Retinal pigment epithelial cell (primary cell): ENCODE data around the gene SIGLEC5.

ENCODE experiments used
- DNase-seq: peaks from one replicate; pipeline ENCODE4 v3.0.0-alpha.2; 2010; ENCODE audit warnings: low read depth
- H3K4me3 ChIP-seq: 2 replicates; pipeline ENCODE4 v1.5.1; 2011; ENCODE audit warnings: mild to moderate bottlenecking, low read length, control low read depth, moderate library complexity
- TF ChIP-seq, protein P1 (sequence below): conservative IDR thresholded peaks from 2 replicates; pipeline ENCODE4 v1.5.1; 2011; ENCODE audit warnings: low read depth, low read length, control low read depth, inconsistent platforms

The SIGLEC5 gene

DNA sequence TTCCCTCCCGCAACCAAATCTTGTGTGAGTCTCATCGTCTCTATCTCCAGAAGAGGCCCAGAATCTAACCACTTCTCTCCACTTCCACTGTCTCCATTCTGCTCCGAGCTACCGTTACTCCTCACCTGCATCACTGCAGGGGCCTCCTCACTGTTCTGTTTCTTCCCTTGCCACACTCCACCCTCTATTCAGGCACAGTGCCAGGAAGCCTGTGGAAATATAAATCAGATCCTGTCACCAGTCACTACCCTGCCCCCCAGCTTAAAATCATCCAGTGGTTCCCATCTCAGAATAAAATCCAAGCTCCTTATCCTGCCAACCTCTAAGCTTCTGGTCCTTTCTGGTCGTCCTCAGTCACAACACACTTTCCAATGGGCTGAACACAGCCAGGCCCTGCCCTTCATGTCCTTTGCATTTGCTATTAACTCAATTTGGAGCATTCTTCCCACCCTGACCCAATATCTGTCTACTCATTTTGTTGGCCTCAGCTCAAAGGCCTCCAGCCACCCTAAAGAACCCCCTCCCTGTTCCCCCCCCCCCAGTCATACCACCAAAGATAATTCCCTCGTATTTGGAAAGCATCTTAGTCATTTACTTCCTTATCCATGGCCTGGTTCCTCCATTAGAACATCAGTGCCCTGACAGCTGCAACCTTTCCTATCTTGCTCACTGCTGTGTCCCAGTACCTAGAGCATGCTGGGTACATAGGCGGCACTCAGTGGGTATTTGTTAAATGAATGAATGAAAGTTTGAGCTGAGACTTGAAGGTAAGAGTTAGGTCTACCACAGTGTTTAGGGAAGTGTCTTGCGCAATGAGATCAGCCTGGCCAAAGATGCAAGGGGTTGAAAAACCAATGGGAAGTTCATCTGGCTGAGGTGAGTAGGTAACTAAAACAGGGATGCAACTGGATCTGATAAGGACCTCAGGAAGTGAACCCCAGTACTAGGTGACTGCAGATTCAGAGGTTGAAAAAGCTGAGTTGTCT lies 34.7 kb downstream of the SIGLEC5 start:
- peak overlapping the region; percentile 58 for H3K4me3 ChIP-seq
- TF ChIP-seq, protein P1, sequence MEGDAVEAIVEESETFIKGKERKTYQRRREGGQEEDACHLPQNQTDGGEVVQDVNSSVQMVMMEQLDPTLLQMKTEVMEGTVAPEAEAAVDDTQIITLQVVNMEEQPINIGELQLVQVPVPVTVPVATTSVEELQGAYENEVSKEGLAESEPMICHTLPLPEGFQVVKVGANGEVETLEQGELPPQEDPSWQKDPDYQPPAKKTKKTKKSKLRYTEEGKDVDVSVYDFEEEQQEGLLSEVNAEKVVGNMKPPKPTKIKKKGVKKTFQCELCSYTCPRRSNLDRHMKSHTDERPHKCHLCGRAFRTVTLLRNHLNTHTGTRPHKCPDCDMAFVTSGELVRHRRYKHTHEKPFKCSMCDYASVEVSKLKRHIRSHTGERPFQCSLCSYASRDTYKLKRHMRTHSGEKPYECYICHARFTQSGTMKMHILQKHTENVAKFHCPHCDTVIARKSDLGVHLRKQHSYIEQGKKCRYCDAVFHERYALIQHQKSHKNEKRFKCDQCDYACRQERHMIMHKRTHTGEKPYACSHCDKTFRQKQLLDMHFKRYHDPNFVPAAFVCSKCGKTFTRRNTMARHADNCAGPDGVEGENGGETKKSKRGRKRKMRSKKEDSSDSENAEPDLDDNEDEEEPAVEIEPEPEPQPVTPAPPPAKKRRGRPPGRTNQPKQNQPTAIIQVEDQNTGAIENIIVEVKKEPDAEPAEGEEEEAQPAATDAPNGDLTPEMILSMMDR: no peak
- DNase-seq: no peak

DNA sequence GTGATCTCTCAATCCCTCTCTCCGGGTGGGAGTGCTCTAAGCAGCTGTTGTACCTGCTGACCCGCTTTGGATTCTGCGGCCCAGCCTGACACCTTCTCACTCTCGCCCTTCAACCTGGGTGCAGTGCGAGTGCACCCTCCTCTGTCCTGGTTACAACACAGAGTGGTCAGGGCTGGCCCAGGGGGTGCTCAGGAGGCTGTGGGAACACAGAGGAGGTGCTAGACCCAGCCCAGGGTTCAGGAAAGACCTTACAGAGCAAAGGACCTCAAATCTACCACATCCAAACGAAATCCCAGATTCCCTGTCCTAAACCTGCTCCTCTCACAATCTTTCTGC lies 35.5 kb downstream of the SIGLEC5 start:
- DNase-seq: no peak
- TF ChIP-seq, protein P1: no peak
- peak overlapping the region; percentile 58 for H3K4me3 ChIP-seq

DNA sequence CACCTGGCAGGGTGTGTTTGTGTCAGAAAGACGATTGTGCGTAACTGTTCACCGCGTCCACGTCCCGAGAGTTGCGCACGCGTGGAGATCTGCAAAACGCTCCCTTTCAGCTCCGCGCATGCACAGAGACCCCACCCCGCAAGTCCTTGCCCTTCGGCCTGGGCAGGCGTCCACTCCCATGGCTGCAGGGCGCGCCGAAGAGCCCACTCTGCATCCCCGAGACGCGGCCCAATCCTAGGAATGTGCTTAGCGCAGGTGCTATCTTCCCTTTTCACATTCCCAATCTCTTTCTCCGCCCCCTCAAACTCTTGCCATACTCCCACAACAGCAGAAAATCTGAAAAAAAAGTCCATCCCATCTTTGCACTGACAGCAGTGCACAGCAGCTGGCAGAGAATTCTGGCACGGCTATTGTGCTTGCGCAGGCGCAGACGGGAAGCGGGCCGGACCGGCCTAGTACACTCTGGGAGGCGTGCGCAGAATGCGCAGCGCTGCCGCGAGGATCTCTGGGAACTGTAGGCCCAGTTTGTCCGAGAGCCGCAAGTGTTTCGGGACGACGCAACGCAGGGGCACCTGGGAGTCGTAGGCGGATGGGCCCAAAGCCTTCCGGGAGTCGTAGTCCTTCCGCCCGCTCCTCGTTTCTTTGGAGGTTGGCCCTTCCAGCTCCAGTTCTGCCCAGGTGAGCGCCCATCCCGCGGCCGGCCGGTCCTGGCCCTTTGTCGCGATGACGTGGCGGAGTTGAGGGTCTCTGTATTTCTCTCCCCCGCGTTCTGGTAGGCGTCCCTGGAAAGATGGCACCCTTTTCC lies 36.0 kb downstream of the SIGLEC5 start:
- peak overlapping the region; percentile 58 for H3K4me3 ChIP-seq
- TF ChIP-seq, protein P1: no peak
- DNase-seq: peak; percentile 87

DNA sequence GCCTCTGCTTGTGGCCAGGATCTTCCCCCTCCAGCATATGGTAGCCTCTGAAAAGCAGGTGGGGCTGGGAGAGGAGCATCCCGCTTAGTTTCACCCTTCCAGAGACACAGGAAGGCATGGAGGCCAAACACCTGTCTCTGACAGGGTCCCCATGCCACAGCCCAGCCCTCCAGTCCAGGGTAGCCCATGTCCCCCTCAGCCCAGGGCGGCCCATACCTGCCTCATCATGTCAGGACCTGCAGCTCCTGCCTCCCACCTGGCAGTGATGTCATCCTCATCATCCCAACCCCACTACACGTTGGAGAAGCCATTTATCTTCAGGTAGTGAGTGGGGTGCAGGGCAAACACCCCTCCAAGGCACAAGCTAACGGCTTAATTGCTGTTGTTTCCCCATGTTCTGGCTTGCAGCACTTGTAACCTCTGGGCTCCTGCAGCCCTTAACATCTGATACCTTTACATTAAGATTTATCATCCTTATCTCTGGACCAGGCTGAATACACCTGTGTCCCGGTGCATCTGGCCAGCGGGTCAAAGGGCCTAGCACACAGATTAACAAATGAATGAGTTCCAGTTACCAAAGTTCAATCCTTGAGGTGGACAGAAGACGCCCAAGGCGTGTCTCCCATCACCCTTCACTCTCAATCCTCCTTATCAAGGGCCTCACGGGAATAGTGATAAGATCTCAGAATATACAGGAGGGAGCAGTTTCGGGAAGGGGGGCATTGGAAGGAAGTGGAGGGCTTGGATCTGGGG lies 36.9 kb downstream of the SIGLEC5 start:
- DNase-seq: no peak
- TF ChIP-seq, protein P1: no peak
- peak overlapping the region; percentile 58 for H3K4me3 ChIP-seq

DNA sequence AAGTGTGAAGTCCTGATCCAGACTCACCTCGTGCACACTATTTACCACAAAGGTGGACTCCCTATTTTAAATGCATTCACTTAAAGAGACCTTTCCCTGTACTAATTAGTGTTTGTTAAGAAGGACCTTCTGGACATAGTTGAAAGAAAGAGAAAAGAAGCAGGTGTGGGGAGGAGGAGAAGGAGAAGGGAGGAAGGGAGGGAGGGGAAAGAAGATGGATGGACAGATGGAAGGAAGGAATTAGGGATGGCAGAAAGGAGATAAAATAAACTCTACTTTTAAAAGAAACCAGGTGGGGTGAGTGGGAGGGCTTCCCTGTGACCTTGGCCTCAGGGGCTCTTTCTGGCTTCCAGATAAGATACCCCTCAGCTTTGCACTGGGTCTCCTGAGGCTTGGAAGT lies 37.7 kb downstream of the SIGLEC5 start:
- TF ChIP-seq, protein P1: no peak
- no peak overlapping the region for H3K4me3 ChIP-seq
- DNase-seq: no peak

DNA sequence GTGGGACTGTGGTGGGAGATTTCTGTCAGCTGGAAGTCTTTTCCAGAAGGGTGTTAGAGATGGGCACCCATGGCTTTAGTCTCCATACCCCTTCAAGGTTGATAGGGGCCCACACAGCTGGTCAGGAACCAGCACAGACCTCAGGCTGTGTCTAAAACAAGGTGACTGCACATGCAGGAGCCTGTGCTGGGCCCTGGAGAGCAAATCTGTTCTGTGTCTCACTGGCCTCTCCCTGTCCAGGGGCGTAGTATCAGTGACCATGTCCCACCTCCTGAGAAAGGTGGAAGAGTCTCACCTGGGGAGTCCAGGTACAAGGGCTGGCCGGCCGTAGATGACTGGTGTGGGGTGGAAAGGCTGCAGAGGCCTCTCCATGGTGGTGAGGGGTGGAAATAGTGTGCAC lies 39.8 kb downstream of the SIGLEC5 start:
- H3K4me3 ChIP-seq: no peak overlapping the region
- DNase-seq: no peak
- TF ChIP-seq, protein P1: no peak
